Spinal cord (tissue), 10 donors: ENCODE measurements around the gene RADIL. TPM values are rescaled to one million over a fixed set of nuclear protein-coding genes. Genes with fewer than 3 reads are reported as not detected.

Experiments used
- DNase-seq, 6 donors: peaks; one replicate each; pipeline versions ENCODE4 v3.0.0 to v3.0.0-alpha.2; 2013 to 2015; ENCODE audit warnings: low spot score in 6 of 6, low read depth in 4 of 6
- H3K27ac ChIP-seq: one replicate; pipeline ENCODE4 v1.5.1; 2013; ENCODE audit warnings: low read depth, low read length, control low read depth
- H3K27me3 ChIP-seq: one replicate; pipeline ENCODE4 v1.6.1; 2013; ENCODE audit warnings: low read length; ENCODE audit not compliant: control insufficient read depth, insufficient read depth
- H3K36me3 ChIP-seq: one replicate; pipeline ENCODE4 v1.6.1; 2013; ENCODE audit warnings: low read length; ENCODE audit not compliant: control insufficient read depth, insufficient read depth
- H3K4me1 ChIP-seq: one replicate; pipeline ENCODE4 v1.6.1; 2013; ENCODE audit warnings: low read length; ENCODE audit not compliant: control insufficient read depth, insufficient read depth
- H3K4me3 ChIP-seq: one replicate; pipeline ENCODE4 v1.5.1; 2013; ENCODE audit warnings: low read depth, low read length, control low read depth
- H3K9me3 ChIP-seq: one replicate; pipeline ENCODE4 v1.6.1; 2013; ENCODE audit warnings: low read length; ENCODE audit not compliant: control insufficient read depth, insufficient read depth
- WGBS: methylation state at CpG from one replicate; pipeline ENCODE4 v1.1.5; 2013; ENCODE audit warnings: missing lambda C conversion rate; ENCODE audit not compliant: insufficient coverage; 5-methylcytosine and 5-hydroxymethylcytosine counted together
- polyA plus RNA-seq, 2 donors: library from polyadenylated mRNA; unstranded; fragments of 120-200 nt; gene quantifications; one replicate each; pipeline ENCODE4 v1.2.1, GENCODE V29; 2013; ENCODE audit not compliant: insufficient read length in 2 of 2
- total RNA-seq, 2 donors: library from RNA; depleted of rRNA in 1 of 2; stranded (reverse); fragments of 120-200 nt in 1 of 2; fragments of >200 nt in 1 of 2; gene quantifications; one replicate each; pipeline versions ENCODE4 v1.2.3 to v1.2.4, GENCODE V29; 2013 to 2014
- donor health status: healthy.

RADIL gene
- total and polyA plus RNA-seq, 4 donors, result 4.8 to 23.7 (median 13.2) TPM

GRCh38 chr7:4822677-4823076 lies 60.8 kb downstream of the RADIL start:
- H3K4me1 ChIP-seq, result peaks cover 42% of the 10 kb centered on the region
- WGBS, result 88% methylated on average over 7 of the region's 9 CpGs
- H3K9me3 ChIP-seq, result no peaks in the 10 kb centered on the region
- no peak overlapping the region for H3K4me3 ChIP-seq
- peaks cover 64% of the 10 kb centered on the region for H3K36me3 ChIP-seq
- no peak for DNase-seq
- no peaks in the 10 kb centered on the region for H3K27me3 ChIP-seq
- H3K27ac ChIP-seq, result no peak overlapping the region

- Histone ChIP-seq H3K27me3 (no peaks in the 10 kb centered on the region), H3K9me3 (no peaks in the 10 kb centered on the region), H3K27ac (no peak overlapping the region), H3K4me3 (no peak overlapping the region), H3K36me3 (peaks cover 81% of the 10 kb centered on the region), H3K4me1 (peaks cover 47% of the 10 kb centered on the region)
- WGBS, result 75% methylated on average over 20 of the region's 20 CpGs
- no peak for DNase-seq
These were observed 62.5 kb downstream of the RADIL start for GRCh38 chr7:4820967-4821471.

- 74% methylated on average over 17 of the region's 19 CpGs for WGBS
- Histone ChIP-seq H3K36me3 (peaks cover 86% of the 10 kb centered on the region), H3K4me3 (no peak overlapping the region), H3K27me3 (no peaks in the 10 kb centered on the region), H3K4me1 (peaks cover 47% of the 10 kb centered on the region), H3K9me3 (no peaks in the 10 kb centered on the region), H3K27ac (peak overlapping the region; percentile 67)
- no peak for DNase-seq
These were observed 63.0 kb downstream of the RADIL start for GRCh38 chr7:4820405-4820966.

- no peaks in the 10 kb centered on the region for H3K27me3 ChIP-seq
- peaks cover 88% of the 10 kb centered on the region for H3K36me3 ChIP-seq
- H3K4me3 ChIP-seq, result no peak overlapping the region
- H3K27ac ChIP-seq, result peak overlapping the region; percentile 67
- no peaks in the 10 kb centered on the region for H3K9me3 ChIP-seq
- peak in 1 of 6 donors; percentile 36 for DNase-seq
- peaks cover 47% of the 10 kb centered on the region for H3K4me1 ChIP-seq
- 66% methylated on average over 38 of the region's 39 CpGs for WGBS
These were observed 63.7 kb downstream of the RADIL start for GRCh38 chr7:4819560-4820404.

GRCh38 chr7:4818000-4818794 lies 65.3 kb downstream of the RADIL start:
- no peaks in the 10 kb centered on the region for H3K9me3 ChIP-seq
- H3K27me3 ChIP-seq, result no peaks in the 10 kb centered on the region
- H3K27ac ChIP-seq, result no peak overlapping the region
- DNase-seq, result no peak
- peaks cover 44% of the 10 kb centered on the region for H3K4me1 ChIP-seq
- 73% methylated on average over 31 of the region's 32 CpGs for WGBS
- no peak overlapping the region for H3K4me3 ChIP-seq
- H3K36me3 ChIP-seq, result peaks cover 90% of the 10 kb centered on the region

GRCh38 chr7:4817178-4817901 lies 66.2 kb downstream of the RADIL start:
- peaks cover 96% of the 10 kb centered on the region for H3K36me3 ChIP-seq
- no peaks in the 10 kb centered on the region for H3K27me3 ChIP-seq
- peaks cover 44% of the 10 kb centered on the region for H3K4me1 ChIP-seq
- H3K9me3 ChIP-seq, result no peaks in the 10 kb centered on the region
- no peak for DNase-seq
- H3K4me3 ChIP-seq, result no peak overlapping the region
- 94% methylated on average over 31 of the region's 38 CpGs for WGBS
- H3K27ac ChIP-seq, result no peak overlapping the region

GRCh38 chr7:4816419-4817080 lies 67.0 kb downstream of the RADIL start:
- H3K27ac ChIP-seq, result no peak overlapping the region
- H3K27me3 ChIP-seq, result no peaks in the 10 kb centered on the region
- H3K9me3 ChIP-seq, result no peaks in the 10 kb centered on the region
- DNase-seq, result no peak
- 92% methylated on average over 21 of the region's 26 CpGs for WGBS
- peaks cover 94% of the 10 kb centered on the region for H3K36me3 ChIP-seq
- no peak overlapping the region for H3K4me3 ChIP-seq
- peaks cover 44% of the 10 kb centered on the region for H3K4me1 ChIP-seq

- WGBS, result 92% methylated on average over 37 of the region's 38 CpGs
- no peaks in the 10 kb centered on the region for H3K27me3 ChIP-seq
- DNase-seq, result no peak
These were observed 67.7 kb downstream of the RADIL start for GRCh38 chr7:4815609-4816418.

More at GRCh38 chr7:4815609-4816418, 67.7 kb downstream of the RADIL start:
- no peak overlapping the region for H3K27ac ChIP-seq
- no peak overlapping the region for H3K4me3 ChIP-seq
- peaks cover 38% of the 10 kb centered on the region for H3K4me1 ChIP-seq
- H3K36me3 ChIP-seq, result peaks cover 87% of the 10 kb centered on the region
- no peaks in the 10 kb centered on the region for H3K9me3 ChIP-seq
